ENCODE data around the gene CYP8B1. TPM values are rescaled to one million over a fixed set of nuclear protein-coding genes. Genes with fewer than 3 reads are reported as not detected.

Gene CYP8B1
- total and polyA plus RNA-seq, 9 of the 15 experiments (the other 6 are each of a cell fraction or from before 2014, with no cell fraction given): 0.04 TPM; not detected in 8

DNA sequence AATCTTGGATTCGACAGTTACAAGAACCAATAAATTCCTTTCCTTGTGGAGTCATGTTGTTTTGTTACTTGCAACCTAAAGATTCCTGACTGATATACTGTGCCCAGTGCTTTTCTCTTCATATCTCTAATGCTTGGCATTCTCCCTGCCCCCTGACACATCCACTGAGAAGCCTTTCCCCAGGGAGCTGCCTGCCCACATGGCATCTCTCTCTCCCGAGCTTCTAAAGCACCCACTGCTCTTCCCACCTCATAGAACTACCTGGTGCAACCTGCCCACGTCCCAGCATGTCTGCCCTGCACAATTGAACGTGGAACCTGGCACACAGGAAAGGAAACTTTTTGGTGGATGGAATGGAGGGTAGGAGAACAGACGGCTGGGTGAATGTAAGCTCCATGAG is 6.8 kb downstream of the CYP8B1 start:
- POLR2A ChIA-PET: interaction anchor here (0.6 to 1.9 kb wide), 3 partner anchors 10 to 22 kb away, joined by 3 to 12 read pairs (median 6); no protein-coding TSS in a partner anchor
- DNase-seq (ENCODE audit: extremely low read depth in 1 of 4, low spot score in 3 of 4): no peak
- in situ Hi-C loops (cut with MboI) (no loop called here), intact Hi-C loops (cut with micrococcal nuclease) (no loop called here)
- no peak overlapping the region for H2AFZ ChIP-seq (ENCODE audit: low read depth, low read length)
- H3K9me3 ChIP-seq (replicated peaks; ENCODE audit: control insufficient read depth, insufficient read depth, low read depth, low read length): no peaks in the 10 kb centered on the region
- H3K4me3 ChIP-seq: no peak overlapping the region
- H4K20me1 ChIP-seq (replicated peaks; ENCODE audit: control insufficient read depth, insufficient read depth, low read length): peaks cover 4% of the 10 kb centered on the region; the same call in 1 of the 2 replicates
- H3K4me1 ChIP-seq (replicated peaks in 1 of 2; ENCODE audit: control insufficient read depth in 2 of 2, insufficient read depth in 2 of 2, low read length in 2 of 2): no peaks in the 10 kb centered on the region; a peak in 1 of 5 replicates
- no peaks in the 10 kb centered on the region for H3K9me1 ChIP-seq (ENCODE audit: control insufficient read depth, insufficient read depth, low read length)
- ATAC-seq: no peak
- no peak for FAIRE-seq
- 1% methylated on average over 5 of the region's 5 CpGs for WGBS (ENCODE audit: insufficient coverage, low coverage, missing lambda C conversion rate)
- no TSS peak for BruUV-seq (replicated peaks)
- peaks cover 25 to 86% of the 10 kb centered on the region in 2 experiments; a peak in 4 of 5 replicates for H3K27me3 ChIP-seq (ENCODE audit: control insufficient read depth in 2 of 2, insufficient read depth in 2 of 2, low read length in 2 of 2)
- H3K27ac ChIP-seq (ENCODE audit: extremely low read depth, low read depth, low read length): no peak overlapping the region
- H3K36me3 ChIP-seq (ENCODE audit: control insufficient read depth, insufficient read depth, low read length): no peaks in the 10 kb centered on the region
- H3K79me2 ChIP-seq (ENCODE audit: control insufficient read depth, insufficient read depth, low read length): no peaks in the 10 kb centered on the region
- no peak overlapping the region for H3K9ac ChIP-seq (ENCODE audit: insufficient read depth in 1 of 2, low read depth in 2 of 2, low read length in 2 of 2)
- CTCF ChIA-PET (ENCODE audit: low intra/inter-chr PET ratio): no interaction called here
- TF ChIP-seq LCOR (CRISPR knock-in tag; IDR thresholded peaks at IDR 0.05) (no peak), MXI1 (IDR thresholded peaks at IDR 0.05; ENCODE audit: low read depth, low read length) (no peak), ZNF79 (CRISPR knock-in tag; IDR thresholded peaks at IDR 0.05; ENCODE audit: low read depth) (no peak), RNF2 (IDR thresholded peaks at IDR 0.05) (no peak), SREBF1 (IDR thresholded peaks at IDR 0.05; ENCODE audit: borderline replicate concordance, low read depth, low read length) (no peak), SMAD2 (IDR thresholded peaks at IDR 0.05; ENCODE audit: low read depth, low read length) (no peak), VEZF1 (CRISPR knock-in tag; IDR thresholded peaks at IDR 0.05) (no peak), SMAD4 (CRISPR knock-in tag; conservative IDR thresholded peaks at IDR 0.05) (no peak), HCFC1 (IDR thresholded peaks at IDR 0.05; ENCODE audit: low read depth, low read length) (no peak), RBM14 (IDR thresholded peaks at IDR 0.05; ENCODE audit: borderline replicate concordance, insufficient read depth, low read depth, low read length) (no peak), RFX7 (CRISPR knock-in tag; IDR thresholded peaks at IDR 0.05) (no peak), PRMT5 (CRISPR knock-in tag; IDR thresholded peaks at IDR 0.05) (no peak)
- H3K4me2 ChIP-seq (ENCODE audit: insufficient read depth, low read length): no peak overlapping the region

Measured in K562 (cell line).